ENCODE results near the gene FMN1.

DNA sequence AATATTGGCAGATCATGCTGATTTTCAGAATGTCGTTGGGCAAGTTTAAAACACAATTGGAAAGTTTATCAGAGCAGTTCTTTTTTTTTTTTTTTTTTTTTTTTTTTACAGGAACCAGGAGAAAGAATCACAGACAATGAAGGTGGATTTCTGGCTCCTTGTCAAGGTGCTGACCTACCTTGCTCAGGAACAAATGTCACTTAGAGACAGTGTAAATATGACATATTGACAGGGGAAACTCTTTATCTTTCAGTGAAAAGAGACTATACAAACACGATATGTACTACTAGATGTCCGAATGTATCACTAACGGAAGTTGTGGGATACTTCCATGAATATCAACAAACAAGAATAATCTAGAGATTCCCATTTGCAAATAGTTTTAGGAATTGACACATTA is 237.3 kb downstream of the FMN1 start:
- TF ChIP-seq NRF1 (IDR thresholded peaks at IDR 0.05; ENCODE audit: low read depth, low read length) (no peak), GABPA (IDR thresholded peaks at IDR 0.05; ENCODE audit: borderline replicate concordance, insufficient read depth, low read length) (no peak), BRCA1 (IDR thresholded peaks at IDR 0.05; ENCODE audit: low read depth, low read length) (no peak), RAD21 (IDR thresholded peaks at IDR 0.05 in 1 of 2, conservative IDR thresholded peaks at IDR 0.05 in 1 of 2; ENCODE audit: low read depth in 2 of 2, low read length in 2 of 2) (no peak), HDAC6 (IDR thresholded peaks at IDR 0.05; ENCODE audit: low read depth, low read length) (no peak), TCF12 (IDR thresholded peaks at IDR 0.05; ENCODE audit: low read depth, low read length) (no peak), CBX8 (IDR thresholded peaks at IDR 0.05; ENCODE audit: borderline replicate concordance, low read depth, low read length) (no peak), RFX5 (IDR thresholded peaks at IDR 0.05; ENCODE audit: borderline replicate concordance, low read depth, low read length) (no peak), EZH2 (IDR thresholded peaks at IDR 0.05; ENCODE audit: low read depth, low read length, severe bottlenecking) (no peak), POLR2AphosphoS5 (IDR thresholded peaks at IDR 0.05; ENCODE audit: low read depth, low read length) (no peak), POLR2A (IDR thresholded peaks at IDR 0.05; ENCODE audit: control extremely low read depth in 1 of 2, low read depth in 2 of 2, low read length in 2 of 2) (no peak), RXRA (IDR thresholded peaks at IDR 0.05; ENCODE audit: insufficient read depth, low read depth, low read length) (no peak)
- TF ChIP-seq, protein P1, sequence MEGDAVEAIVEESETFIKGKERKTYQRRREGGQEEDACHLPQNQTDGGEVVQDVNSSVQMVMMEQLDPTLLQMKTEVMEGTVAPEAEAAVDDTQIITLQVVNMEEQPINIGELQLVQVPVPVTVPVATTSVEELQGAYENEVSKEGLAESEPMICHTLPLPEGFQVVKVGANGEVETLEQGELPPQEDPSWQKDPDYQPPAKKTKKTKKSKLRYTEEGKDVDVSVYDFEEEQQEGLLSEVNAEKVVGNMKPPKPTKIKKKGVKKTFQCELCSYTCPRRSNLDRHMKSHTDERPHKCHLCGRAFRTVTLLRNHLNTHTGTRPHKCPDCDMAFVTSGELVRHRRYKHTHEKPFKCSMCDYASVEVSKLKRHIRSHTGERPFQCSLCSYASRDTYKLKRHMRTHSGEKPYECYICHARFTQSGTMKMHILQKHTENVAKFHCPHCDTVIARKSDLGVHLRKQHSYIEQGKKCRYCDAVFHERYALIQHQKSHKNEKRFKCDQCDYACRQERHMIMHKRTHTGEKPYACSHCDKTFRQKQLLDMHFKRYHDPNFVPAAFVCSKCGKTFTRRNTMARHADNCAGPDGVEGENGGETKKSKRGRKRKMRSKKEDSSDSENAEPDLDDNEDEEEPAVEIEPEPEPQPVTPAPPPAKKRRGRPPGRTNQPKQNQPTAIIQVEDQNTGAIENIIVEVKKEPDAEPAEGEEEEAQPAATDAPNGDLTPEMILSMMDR (IDR thresholded peaks at IDR 0.05; ENCODE audit: control extremely low read depth in 1 of 3, insufficient read depth in 1 of 3, low read depth in 1 of 3, low read length in 3 of 3), result no peak
